H1 (cell line): ENCODE measurements around the gene STEAP3. TPM values are rescaled to one million over a fixed set of nuclear protein-coding genes. Genes with fewer than 3 reads are reported as not detected.
A peak's percentile ranks its signal among the peaks of the same experiment; 100 is the strongest.

Experiments used
- CTCF ChIA-PET: fragments of 300-600 bp; sonication (Branson Sonifier 250); formaldehyde crosslinking; loops from one replicate; lab custom pipeline; 2021; ENCODE audit not compliant: partially characterized antibody; lab: Charles Lee
- POLR2A ChIA-PET: fragments of 300-600 bp; sonication (Branson Sonifier 250); formaldehyde crosslinking; loops from one replicate; lab custom pipeline; 2021; ENCODE audit warnings: inconsistent platforms; ENCODE audit not compliant: partially characterized antibody; lab: Charles Lee
- DNase-seq, 2 experiments: peaks; one replicate each; pipeline versions ENCODE4 v3.0.0 to v3.0.0-alpha.2; 2010 to 2022; ENCODE audit warnings: low spot score in 2 of 2, low read depth in 1 of 2, mixed read lengths in 1 of 2
- FAIRE-seq: peaks from 2 replicates; lab custom pipeline; 2011; peaks lifted over from hg19 to GRCh38; lab: Jason Lieb, UNC
- H2AFZ ChIP-seq: 2 replicates; pipeline ENCODE4 v1.8.1; 2012; ENCODE audit warnings: low read length, inconsistent platforms
- H2AK5ac ChIP-seq: 2 replicates; pipeline ENCODE4 v1.6.1; 2013; ENCODE audit warnings: low read depth, low read length
- H2BK120ac ChIP-seq: replicated peaks from 2 replicates; pipeline ENCODE3; 2013; ENCODE audit warnings: low read depth, low read length, inconsistent platforms
- H2BK12ac ChIP-seq: 2 replicates; pipeline ENCODE4 v1.6.1; 2013; ENCODE audit warnings: low read depth, low read length
- H2BK15ac ChIP-seq: 2 replicates; pipeline ENCODE4 v1.6.1; 2013; ENCODE audit warnings: low read length
- H2BK20ac ChIP-seq: 2 replicates; pipeline ENCODE4 v1.6.1; 2013; ENCODE audit warnings: low read length
- H2BK5ac ChIP-seq: 2 replicates; pipeline ENCODE4 v1.6.1; 2013; ENCODE audit warnings: low read depth, low read length
- H3K14ac ChIP-seq: 2 replicates; pipeline ENCODE4 v1.6.1; 2013; ENCODE audit warnings: inconsistent platforms; ENCODE audit not compliant: insufficient read length
- H3K18ac ChIP-seq: 2 replicates; pipeline ENCODE4 v1.6.1; 2013; ENCODE audit warnings: low read length; ENCODE audit errors: extremely low read depth
- H3K23ac ChIP-seq: 2 replicates; pipeline ENCODE4 v1.6.1; 2013; ENCODE audit warnings: inconsistent platforms; ENCODE audit not compliant: insufficient read length
- H3K23me2 ChIP-seq: 2 replicates; pipeline ENCODE4 v1.6.1; 2013; ENCODE audit warnings: low read depth, low read length
- H3K27ac ChIP-seq: 2 replicates; pipeline ENCODE4 v1.6.1; 2011; ENCODE audit warnings: low read depth, low read length, inconsistent platforms
- H3K27me3 ChIP-seq, 4 experiments: replicated peaks in 1 of 4; 1 replicate in 1 of 4; 2 replicates in 3 of 4; pipeline versions ENCODE4 v1.6.1 to v1.8.1; 2011 to 2013; ENCODE audit warnings: low read length in 3 of 4, mild to moderate bottlenecking in 3 of 4, inconsistent platforms in 2 of 4, mixed read lengths in 2 of 4, moderate library complexity in 1 of 4; ENCODE audit not compliant: control insufficient read depth in 3 of 4, insufficient read depth in 3 of 4; ENCODE audit errors: extremely low read depth in 1 of 4
- H3K36me3 ChIP-seq, 4 experiments: 2 replicates each; pipeline versions ENCODE4 v1.6.1 to v1.8.1; 2011 to 2013; ENCODE audit warnings: mild to moderate bottlenecking in 4 of 4, low read length in 3 of 4, moderate library complexity in 2 of 4, control low read depth in 1 of 4, inconsistent platforms in 1 of 4; ENCODE audit not compliant: insufficient read depth in 4 of 4, control insufficient read depth in 2 of 4
- H3K4ac ChIP-seq: replicated peaks from 2 replicates; pipeline ENCODE3; 2013; ENCODE audit warnings: low read length, low read depth, mixed read lengths, inconsistent platforms; ENCODE audit not compliant: insufficient read length
- H3K4me1 ChIP-seq, 4 experiments: replicated peaks in 1 of 4; 1 replicate in 1 of 4; 2 replicates in 3 of 4; pipeline versions ENCODE4 v1.6.1 to v1.8.1; 2011 to 2013; ENCODE audit warnings: low read length in 3 of 4, inconsistent platforms in 2 of 4, mixed read lengths in 1 of 4; ENCODE audit not compliant: insufficient read depth in 4 of 4, control insufficient read depth in 3 of 4
- H3K4me2 ChIP-seq, 2 experiments: 2 replicates each; pipeline versions ENCODE4 v1.6.1 to v1.8.1; 2011 to 2013; ENCODE audit warnings: low read depth in 2 of 2, low read length in 2 of 2, control low read depth in 1 of 2, inconsistent platforms in 1 of 2, mild to moderate bottlenecking in 1 of 2; ENCODE audit not compliant: insufficient read depth in 1 of 2
- H3K4me3 ChIP-seq, 4 experiments: fragments of 200-600, 300-600 bp in 1 of 4; sonication (generic), shearing (Covaris generic), sonication (Bioruptor Twin) in 1 of 4; 2 replicates each; pipeline versions ENCODE4 v1.5.1 to v1.8.1; 2011 to 2016; ENCODE audit warnings: low read length in 4 of 4, low read depth in 3 of 4, control low read depth in 2 of 4, inconsistent platforms in 2 of 4, mild to moderate bottlenecking in 2 of 4, mixed read lengths in 1 of 4, moderate library complexity in 1 of 4; ENCODE audit not compliant: insufficient read depth in 2 of 4; ENCODE audit errors: extremely low read depth in 1 of 4
- H3K56ac ChIP-seq: replicated peaks from 2 replicates; pipeline ENCODE3; 2013; ENCODE audit warnings: low read depth, mild to moderate bottlenecking, mixed read lengths, low read length, inconsistent platforms; ENCODE audit not compliant: insufficient read length
- H3K79me1 ChIP-seq: 2 replicates; pipeline ENCODE4 v1.6.1; 2013; ENCODE audit warnings: low read depth, low read length, control low read depth
- H3K79me2 ChIP-seq, 2 experiments: 2 replicates each; pipeline versions ENCODE4 v1.6.1 to v1.8.1; 2012 to 2013; ENCODE audit warnings: low read length in 2 of 2, mild to moderate bottlenecking in 2 of 2, inconsistent platforms in 1 of 2; ENCODE audit not compliant: insufficient read depth in 2 of 2, control insufficient read depth in 1 of 2
- H3K9ac ChIP-seq, 4 experiments: replicated peaks in 1 of 4; 1 replicate in 1 of 4; 2 replicates in 3 of 4; pipeline versions ENCODE4 v1.6.1 to v1.8.1; 2011 to 2013; ENCODE audit warnings: low read depth in 3 of 4, low read length in 3 of 4, control low read depth in 2 of 4, mild to moderate bottlenecking in 2 of 4, moderate library complexity in 2 of 4, inconsistent platforms in 1 of 4; ENCODE audit errors: extremely low read depth in 1 of 4
- H3K9me3 ChIP-seq, 2 experiments: 2 replicates each; pipeline versions ENCODE4 v1.6.1 to v1.8.1; 2012 to 2013; ENCODE audit warnings: mild to moderate bottlenecking in 2 of 2, moderate library complexity in 2 of 2, control low read depth in 1 of 2, inconsistent platforms in 1 of 2, low read depth in 1 of 2, low read length in 1 of 2, mixed read lengths in 1 of 2; ENCODE audit not compliant: insufficient read depth in 2 of 2
- H4K20me1 ChIP-seq, 2 experiments: replicated peaks in 1 of 2; 2 replicates each; pipeline versions ENCODE3 to v1.8.1; 2011 to 2013; ENCODE audit warnings: inconsistent platforms in 2 of 2, low read length in 2 of 2, mild to moderate bottlenecking in 1 of 2; ENCODE audit not compliant: insufficient read depth in 2 of 2, control insufficient read depth in 1 of 2
- H4K5ac ChIP-seq: 2 replicates; pipeline ENCODE4 v1.6.1; 2013; ENCODE audit warnings: low read length, low read depth, mixed read lengths, inconsistent platforms; ENCODE audit not compliant: insufficient read length
- H4K8ac ChIP-seq: 2 replicates; pipeline ENCODE4 v1.8.0; 2013; ENCODE audit warnings: mild to moderate bottlenecking, moderate library complexity, low read length, inconsistent platforms; ENCODE audit not compliant: insufficient read depth; ENCODE audit errors: extremely low read depth
- H4K91ac ChIP-seq: replicated peaks from 2 replicates; pipeline ENCODE3; 2013; ENCODE audit warnings: low read length, mixed read lengths, inconsistent platforms; ENCODE audit not compliant: insufficient read length
- BRCA1 ChIP-seq: IDR thresholded peaks from 2 replicates; pipeline ENCODE4 v1.6.1; 2012; ENCODE audit warnings: low read depth, low read length, improper control_type of control experiment
- CEBPB ChIP-seq: IDR thresholded peaks from 2 replicates; pipeline ENCODE4 v1.6.1; 2012; ENCODE audit warnings: low read depth, low read length
- CHD1 ChIP-seq: IDR thresholded peaks from 2 replicates; pipeline ENCODE4 v1.6.1; 2012; ENCODE audit warnings: low read depth, low read length, improper control_type of control experiment
- CHD2 ChIP-seq: IDR thresholded peaks from 2 replicates; pipeline ENCODE4 v1.6.1; 2012; ENCODE audit warnings: low read length, improper control_type of control experiment
- E2F6 ChIP-seq: IDR thresholded peaks from 2 replicates; pipeline ENCODE4 v1.6.1; 2012; ENCODE audit warnings: inconsistent platforms
- YY1 ChIP-seq: IDR thresholded peaks from 2 replicates; pipeline ENCODE4 v1.6.1; 2011; ENCODE audit warnings: low read depth, mild to moderate bottlenecking, low read length
- WGBS, 2 experiments: shearing (Covaris generic) in 1 of 2; methylation state at CpG; one replicate each; pipeline versions ENCODE4 v1.1.6 to v1.1.7; 2013 to 2015; ENCODE audit warnings: low lambda C conversion rate in 2 of 2, mixed read lengths in 2 of 2, inconsistent platforms in 1 of 2, low coverage in 1 of 2, missing lambda C conversion rate in 1 of 2; ENCODE audit not compliant: insufficient replicate concordance in 2 of 2, insufficient coverage in 1 of 2, insufficient read length in 1 of 2; ENCODE audit errors: extremely low coverage in 1 of 2, missing lambda C conversion rate in 1 of 2; 5-methylcytosine and 5-hydroxymethylcytosine counted together
- polyA plus RNA-seq, 7 experiments: library from polyadenylated mRNA; depleted of rRNA in 3 of 7; stranded (reverse) in 5 of 7; unstranded in 2 of 7; fragments of >200 nt in 5 of 7; fragments of 200-250 nt in 2 of 7; gene quantifications; 1 replicate in 5 of 7; 2 replicates in 1 of 7; 4 replicates in 1 of 7; pipeline versions ENCODE4 v1.2.1 to v1.2.3, GENCODE V29; 2011 to 2013; ENCODE audit warnings: missing spikeins in 2 of 7, mixed read lengths in 2 of 7
- total RNA-seq: library from RNA; stranded (reverse); fragmentation: NEBNext Ultra II Directional; extraction: Animal tissue kit (Norgen Biotek cat#: 25700); gene quantifications from 2 replicates; pipeline ENCODE4 v1.2.1, GENCODE V29; 2021
- TF ChIP-seq, protein P1 (sequence below): IDR thresholded peaks from 2 replicates; pipeline ENCODE4 v1.6.1; 2012; ENCODE audit warnings: inconsistent platforms

STEAP3 gene
- total and polyA plus RNA-seq, 2 of the 8 experiments (the other 6 are each of a cell fraction or from before 2014, with no cell fraction given): 21.7 to 27.9 TPM

DNA sequence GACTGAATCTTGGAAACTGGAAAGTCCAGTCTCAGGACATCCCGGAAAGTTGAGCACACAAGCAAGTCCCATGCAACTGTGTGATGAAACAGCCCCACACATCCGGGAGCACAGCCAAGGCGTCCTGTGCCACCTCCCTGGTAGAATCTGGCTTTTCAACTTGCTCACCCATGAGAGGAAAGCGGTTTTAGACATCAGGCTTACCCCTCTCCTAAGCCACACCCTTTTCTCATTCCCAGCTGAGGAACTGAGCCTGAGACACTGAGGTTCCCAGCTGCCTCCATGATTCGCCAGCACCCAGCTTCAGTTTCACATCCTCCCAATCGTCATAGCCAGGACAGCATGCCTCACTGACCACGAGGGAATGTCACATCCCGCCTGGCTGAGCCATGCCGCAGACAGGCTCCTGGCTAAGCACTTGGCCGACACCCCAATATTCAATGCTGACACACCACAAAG is 60.3 kb downstream of the STEAP3 start:
- TF ChIP-seq CEBPB: no peak
- no peak for TF ChIP-seq CHD2
- TF ChIP-seq CHD1: no peak
- TF ChIP-seq BRCA1: no peak
- TF ChIP-seq, protein P1, sequence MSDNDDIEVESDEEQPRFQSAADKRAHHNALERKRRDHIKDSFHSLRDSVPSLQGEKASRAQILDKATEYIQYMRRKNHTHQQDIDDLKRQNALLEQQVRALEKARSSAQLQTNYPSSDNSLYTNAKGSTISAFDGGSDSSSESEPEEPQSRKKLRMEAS: peak; percentile 57; the same call in 1 of the 2 replicates
- peak; percentile 73 for TF ChIP-seq E2F6
- no peak for TF ChIP-seq YY1
- TF ChIP-seq, all 59 proteins: peak for 2
- Histone ChIP-seq H2BK12ac (peak overlapping the region; percentile 75; the same call in 1 of the 2 replicates), H2BK15ac (0 out of 2 replicates have a peak overlapping the region, but pooled peaks have one; percentile 81), H3K4me2 (no peak overlapping the region), H3K79me2 (no peaks in the 10 kb centered on the region), H4K8ac (no peak overlapping the region), H3K18ac (no peak overlapping the region), H3K23ac (no peak overlapping the region), H2BK5ac (no peak overlapping the region), H2AFZ (no peak overlapping the region), H3K36me3 (no peaks in the 10 kb centered on the region), H2AK5ac (no peak overlapping the region), H3K9ac (no peak overlapping the region), H3K56ac (no peak overlapping the region), H3K4me1 (no peaks in the 10 kb centered on the region), H3K27me3 (no peaks in the 10 kb centered on the region), H3K4ac (no peak overlapping the region), H3K27ac (no peak overlapping the region), H3K14ac (no peak overlapping the region), H3K23me2 (no peaks in the 10 kb centered on the region), H2BK20ac (no peak overlapping the region), H3K9me3 (no peaks in the 10 kb centered on the region), H3K79me1 (no peaks in the 10 kb centered on the region), H2BK120ac (no peak overlapping the region), H4K20me1 (peaks cover 0 to 2% of the 10 kb centered on the region in 2 experiments), H3K4me3 (no peak overlapping the region), H4K91ac (peak overlapping the region; percentile 46), H4K5ac (no peak overlapping the region)
- POLR2A ChIA-PET: no interaction called here
- FAIRE-seq (no peak), DNase-seq (no peak)
- 90% methylated on average over 10 of the region's 10 CpGs; no CpG with 5 or more reads in 1 of the 2 experiments for WGBS, 2 experiments
- CTCF ChIA-PET: interaction anchor here (1.1 to 1.5 kb wide), 2 partner anchors 15 to 39 kb away, joined by 3 to 4 read pairs; no protein-coding TSS in a partner anchor
